A549 (cell line): ENCODE data around the gene NEGR1. TPM values are rescaled to one million over a fixed set of nuclear protein-coding genes. Genes with fewer than 3 reads are reported as not detected.

ENCODE experiments used
- ATAC-seq, 2 experiments: fragments of 200-7000 bp in 1 of 2; fragments of >200 bp in 1 of 2; cut with Nextera tagmentation in 1 of 2; cut with Tn5 transposase in 1 of 2; 3 replicates each; pipeline versions ENCODE4 v1.8.0 to v1.9.1; 2018 to 2020; ENCODE audit warnings: mild to moderate bottlenecking in 1 of 2, moderate library complexity in 1 of 2
- CTCF ChIA-PET: fragments of 300-600 bp; sonication (Branson Sonifier 250); formaldehyde crosslinking; extraction: SDS; loops from one replicate; lab custom pipeline; 2021; ENCODE audit warnings: antibody characterized with exemption, inconsistent platforms; lab: Yijun Ruan, JAX
- POLR2A ChIA-PET: fragments of 350-600 bp; formaldehyde crosslinking; extraction: SDS; loops from one replicate; lab custom pipeline; 2021; ENCODE audit warnings: antibody characterized with exemption, inconsistent platforms; lab: Yijun Ruan, JAX
- DNase-seq, 2 experiments: peaks; one replicate each; pipeline versions ENCODE4 v3.0.0 to v3.0.0-alpha.2; 2011 to 2016; ENCODE audit warnings: low read depth in 1 of 2, low spot score in 1 of 2
- FAIRE-seq: peaks from 2 replicates; lab custom pipeline; 2011; peaks lifted over from hg19 to GRCh38; lab: Jason Lieb, UNC
- H3K27ac ChIP-seq, 2 experiments: fragments of >200 bp; sonication (Bioruptor Twin); formaldehyde crosslinking; 3 replicates each; pipeline ENCODE4 v1.5.1; 2016 to 2017
- H3K4me1 ChIP-seq: fragments of >200 bp; sonication (Bioruptor Twin); formaldehyde crosslinking; 3 replicates; pipeline ENCODE4 v1.6.1; 2016
- H3K4me2 ChIP-seq: fragments of >200 bp; sonication (Bioruptor Twin); formaldehyde crosslinking; 3 replicates; pipeline ENCODE4 v1.6.1; 2016
- H3K4me3 ChIP-seq: fragments of >200 bp; sonication (Bioruptor Twin); formaldehyde crosslinking; 3 replicates; pipeline ENCODE4 v1.5.1; 2016
- H3K9me3 ChIP-seq: fragments of >200 bp; sonication (Bioruptor Twin); formaldehyde crosslinking; 3 replicates; pipeline ENCODE4 v1.6.1; 2016
- BCL3 ChIP-seq: fragments of >200 bp; sonication (Bioruptor Twin); formaldehyde crosslinking; IDR thresholded peaks from 3 replicates; pipeline ENCODE4 v1.6.1; 2016
- BHLHE40 ChIP-seq: IDR thresholded peaks from 2 replicates; pipeline ENCODE4 v1.6.1; 2012; ENCODE audit warnings: low read depth, low read length, inconsistent platforms
- CBX2 ChIP-seq: fragments of 200-600 bp; sonication (generic); IDR thresholded peaks from 2 replicates; pipeline ENCODE4 v1.6.1; 2016; ENCODE audit warnings: low read depth, mild to moderate bottlenecking, borderline replicate concordance
- CBX8 ChIP-seq: fragments of 200-600 bp; sonication (generic); IDR thresholded peaks from 2 replicates; pipeline ENCODE4 v1.6.1; 2016
- CTCF ChIP-seq: fragments of >200 bp; sonication (Bioruptor Twin); formaldehyde crosslinking; IDR thresholded peaks from 3 replicates; pipeline ENCODE4 v1.5.1; 2016
- EHF ChIP-seq: fragments of 250-450 bp; sonication (Bioruptor Pico); IDR thresholded peaks from 2 replicates; pipeline ENCODE4 v1.5.0; 2020; ENCODE audit warnings: mild to moderate bottlenecking
- ESRRA ChIP-seq: fragments of 150-350 bp; IDR thresholded peaks from 2 replicates; pipeline ENCODE4 v1.6.1; 2014; ENCODE audit warnings: mild to moderate bottlenecking, low read length, borderline replicate concordance
- FOSL2 ChIP-seq, 2 experiments: fragments of 450-650 bp in 1 of 2; fragments of >200 bp in 1 of 2; sonication (Bioruptor Twin) in 1 of 2; formaldehyde crosslinking; IDR thresholded peaks; 2 replicates each; pipeline versions ENCODE4 v1.5.0 to v1.6.1; 2016 to 2020; ENCODE audit warnings: mild to moderate bottlenecking in 1 of 2, moderate library complexity in 1 of 2
- GATA3 ChIP-seq: IDR thresholded peaks from 2 replicates; pipeline ENCODE4 v1.6.1; 2012; ENCODE audit warnings: borderline replicate concordance
- HDAC2 ChIP-seq: fragments of 200-600 bp; sonication (generic); IDR thresholded peaks from 2 replicates; pipeline ENCODE4 v1.6.1; 2016
- HES2 ChIP-seq: fragments of >200 bp; sonication (Bioruptor Twin); formaldehyde crosslinking; IDR thresholded peaks from 2 replicates; pipeline ENCODE4 v1.6.1; 2016
- HOXB13 ChIP-seq: fragments of 250-450 bp; sonication (Bioruptor Pico); IDR thresholded peaks from 2 replicates; pipeline ENCODE4 v1.5.0; 2020; ENCODE audit warnings: low read depth, mild to moderate bottlenecking, moderate library complexity
- NPAS2 ChIP-seq: fragments of 250-450 bp; sonication (Bioruptor Pico); IDR thresholded peaks from 2 replicates; pipeline ENCODE4 v1.8.0; 2022; ENCODE audit warnings: mild to moderate bottlenecking, moderate library complexity, borderline replicate concordance
- PHF8 ChIP-seq: fragments of 200-600 bp; sonication (generic); IDR thresholded peaks from 2 replicates; pipeline ENCODE4 v1.6.1; 2016; ENCODE audit warnings: low read depth, mild to moderate bottlenecking, antibody characterized with exemption, moderate library complexity, borderline replicate concordance
- REST ChIP-seq: fragments of 200-600 bp; sonication (generic); IDR thresholded peaks from 2 replicates; pipeline ENCODE4 v1.6.1; 2016; ENCODE audit warnings: antibody characterized with exemption, mild to moderate bottlenecking, moderate library complexity
- RNF2 ChIP-seq: fragments of 200-600 bp; sonication (generic); IDR thresholded peaks from 2 replicates; pipeline ENCODE4 v1.6.1; 2016; ENCODE audit warnings: low read depth, mild to moderate bottlenecking, antibody characterized with exemption, moderate library complexity, borderline replicate concordance
- SMC3 ChIP-seq: fragments of >200 bp; sonication (Bioruptor Twin); formaldehyde crosslinking; IDR thresholded peaks from 3 replicates; pipeline ENCODE4 v1.6.1; 2018; ENCODE audit warnings: inconsistent platforms
- SREBF2 ChIP-seq: fragments of 450-650 bp; IDR thresholded peaks from 2 replicates; pipeline ENCODE4 v1.6.1; 2014; ENCODE audit warnings: mild to moderate bottlenecking, moderate library complexity
- TFCP2L1 ChIP-seq: fragments of 250-450 bp; sonication (Bioruptor Pico); IDR thresholded peaks from 2 replicates; pipeline ENCODE4 v1.5.0; 2021; ENCODE audit warnings: mild to moderate bottlenecking
- TP53 ChIP-seq: fragments of 250-450 bp; sonication (Bioruptor Pico); IDR thresholded peaks from 2 replicates; pipeline ENCODE4 v1.5.0; 2021; ENCODE audit warnings: mild to moderate bottlenecking, moderate library complexity
- ZC3H11A ChIP-seq: fragments of 450-650 bp; IDR thresholded peaks from 2 replicates; pipeline ENCODE4 v1.6.1; 2014; ENCODE audit warnings: antibody characterized with exemption, mild to moderate bottlenecking
- ZSCAN20 ChIP-seq: fragments of 250-450 bp; sonication (Bioruptor Pico); IDR thresholded peaks from 2 replicates; pipeline ENCODE4 v1.8.0; 2022; ENCODE audit warnings: mild to moderate bottlenecking, moderate library complexity
- WGBS: methylation state at CpG from one replicate; pipeline ENCODE4 v1.1.6; 2017; ENCODE audit errors: missing lambda C conversion rate; 5-methylcytosine and 5-hydroxymethylcytosine counted together
- polyA plus RNA-seq, 4 experiments: library from polyadenylated mRNA; depleted of rRNA in 3 of 4; stranded (reverse); fragments of >200 nt; fragmentation: RNase III in 1 of 4; extraction: RNeasy Plus Mini Kit Qiagen cat#74134 plus additional on column Dnase treatment in 1 of 4; gene quantifications; 2 replicates in 3 of 4; 3 replicates in 1 of 4; pipeline ENCODE4 v1.2.3, GENCODE V29; 2011 to 2017

NEGR1 gene
- polyA plus RNA-seq, 2 of the 4 experiments (the other 2 are of a cell fraction), result not detected

GRCh38 chr1:71695084-71695483 is 587.3 kb downstream of the NEGR1 start:
- WGBS, result 0% methylated on average over 1 of the region's 1 CpG
- Histone ChIP-seq H3K4me1 (no peaks in the 10 kb centered on the region), H3K4me3 (no peak overlapping the region), H3K4me2 (no peak overlapping the region), H3K9me3 (no peaks in the 10 kb centered on the region), H3K27ac (no peak overlapping the region)
- DNase-seq (no peak), FAIRE-seq (no peak), ATAC-seq (no peak)
- CTCF ChIA-PET, result no interaction called here
- TF ChIP-seq ESRRA, result no peak
- POLR2A ChIA-PET, result no interaction called here

GRCh38 chr1:71693581-71693980 is 588.8 kb downstream of the NEGR1 start:
- H3K4me3 ChIP-seq, result no peak overlapping the region
- H3K9me3 ChIP-seq, result no peaks in the 10 kb centered on the region
- ATAC-seq, result no peak
- no peak overlapping the region for H3K4me2 ChIP-seq
- FAIRE-seq, result no peak
- no peak for DNase-seq
- CTCF ChIA-PET, result no interaction called here
- H3K4me1 ChIP-seq, result no peaks in the 10 kb centered on the region
- H3K27ac ChIP-seq, result no peak overlapping the region
- POLR2A ChIA-PET, result no interaction called here
- TF ChIP-seq HOXB13 (CRISPR knock-in tag) (no peak), TFCP2L1 (CRISPR knock-in tag) (no peak), HES2 (no peak), ZC3H11A (no peak), REST (no peak), RNF2 (no peak), TP53 (no peak), FOSL2 (IDR thresholded peaks at IDR 0.05) (no peak), FOSL2 (CRISPR knock-in tag; IDR thresholded peaks at IDR 0.05) (no peak), ZSCAN20 (CRISPR knock-in tag) (no peak), EHF (CRISPR knock-in tag) (no peak), CTCF (no peak), GATA3 (no peak), SMC3 (no peak), CBX2 (no peak), CBX8 (no peak)

DNA sequence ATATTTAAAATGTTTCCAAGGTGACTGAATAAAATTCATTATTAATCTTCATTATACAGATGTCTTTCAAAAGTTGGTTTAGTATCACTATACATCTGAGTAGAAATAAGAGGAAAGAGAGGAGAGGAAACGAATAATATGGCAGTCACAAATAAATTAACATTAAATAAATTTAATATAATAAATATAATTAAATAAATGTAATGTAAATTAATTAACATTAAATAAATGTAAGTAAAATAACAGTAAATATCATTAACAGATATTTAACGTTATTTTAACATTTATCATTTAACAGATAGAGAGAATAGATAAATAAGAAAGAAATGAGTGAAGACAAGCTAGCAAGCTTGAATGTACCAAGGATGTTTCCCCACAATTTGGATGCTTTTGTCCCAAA is 592.7 kb downstream of the NEGR1 start:
- Histone ChIP-seq H3K27ac (no peak overlapping the region), H3K9me3 (no peaks in the 10 kb centered on the region), H3K4me2 (no peak overlapping the region), H3K4me3 (no peak overlapping the region), H3K4me1 (no peaks in the 10 kb centered on the region)
- no peak for TF ChIP-seq NPAS2
- no peak for TF ChIP-seq GATA3
- no peak for TF ChIP-seq SREBF2
- TF ChIP-seq PHF8, result no peak
- no peak for TF ChIP-seq BHLHE40
- no peak for TF ChIP-seq HDAC2
- TF ChIP-seq BCL3, result no peak
- ATAC-seq (no peak), FAIRE-seq (no peak), DNase-seq (no peak)
- CTCF ChIA-PET, result no interaction called here
- WGBS, result 0% methylated on average over 2 of the region's 2 CpGs
- POLR2A ChIA-PET, result no interaction called here
